22Rv1 (cell line): ENCODE measurements around the gene TAS1R1.

Experiments
- H3K27ac ChIP-seq: fragments of 450-650 bp; 2 replicates; pipeline ENCODE4 v1.5.1; 2017
- CTCF ChIP-seq: fragments of 450-650 bp; IDR thresholded peaks from 2 replicates; pipeline ENCODE4 v1.5.1; 2017; ENCODE audit warnings: mild to moderate bottlenecking
- ZFX ChIP-seq: fragments of 450-650 bp; IDR thresholded peaks from 2 replicates; pipeline ENCODE4 v1.6.1; 2017; ENCODE audit warnings: antibody characterized with exemption, borderline replicate concordance

The TAS1R1 gene

GRCh38 chr1:6554907-6555778 lies at the start of gene TAS1R1:
TSS of gene TAS1R1 (plus strand) at chr1:6555307. CDS start at chr1:6555374, 67 bp downstream.
- TF ChIP-seq CTCF = no peak
- TF ChIP-seq ZFX = no peak
- peak within 1 kb of the TSS; percentile 59 for H3K27ac ChIP-seq

GRCh38 chr1:6505367-6506209 lies 49.5 kb upstream of the TAS1R1 start:
- H3K27ac ChIP-seq = no peak overlapping the region
- TF ChIP-seq ZFX (no peak), CTCF (no peak)

- no peak overlapping the region for H3K27ac ChIP-seq
- TF ChIP-seq ZFX (no peak), CTCF (no peak)
Observed at GRCh38 chr1:6506210-6507036, 48.7 kb upstream of the TAS1R1 start.

- no peak overlapping the region for H3K27ac ChIP-seq
- TF ChIP-seq CTCF (no peak), ZFX (no peak)
Observed at GRCh38 chr1:6507037-6507428, 48.1 kb upstream of the TAS1R1 start.

- H3K27ac ChIP-seq = no peak overlapping the region
Observed at GRCh38 chr1:6507461-6507911, 47.6 kb upstream of the TAS1R1 start.

More at GRCh38 chr1:6507461-6507911, 47.6 kb upstream of the TAS1R1 start:
- TF ChIP-seq ZFX (no peak), CTCF (no peak)
